Hepatocyte (in vitro differentiated cells): ENCODE data around the gene LIME1.

Experiments used
- CTCF ChIP-seq: fragments of 200-600 bp; sonication (generic); IDR thresholded peaks from 2 replicates; pipeline ENCODE4 v1.5.1; 2016; ENCODE audit warnings: antibody characterized with exemption, mild to moderate bottlenecking; ENCODE audit not compliant: poor library complexity
- EZH2 ChIP-seq: fragments of 200-600 bp; sonication (generic); IDR thresholded peaks from 2 replicates; pipeline ENCODE4 v1.6.1; 2016; ENCODE audit warnings: antibody characterized with exemption, mild to moderate bottlenecking, borderline replicate concordance
- EZH2phosphoT487 ChIP-seq: fragments of 200-600 bp; sonication (generic); IDR thresholded peaks from one replicate; pipeline ENCODE4 v1.6.1; 2018; ENCODE audit warnings: antibody characterized with exemption, mild to moderate bottlenecking, low read depth, moderate library complexity; ENCODE audit not compliant: unreplicated experiment, severe bottlenecking

DNA sequence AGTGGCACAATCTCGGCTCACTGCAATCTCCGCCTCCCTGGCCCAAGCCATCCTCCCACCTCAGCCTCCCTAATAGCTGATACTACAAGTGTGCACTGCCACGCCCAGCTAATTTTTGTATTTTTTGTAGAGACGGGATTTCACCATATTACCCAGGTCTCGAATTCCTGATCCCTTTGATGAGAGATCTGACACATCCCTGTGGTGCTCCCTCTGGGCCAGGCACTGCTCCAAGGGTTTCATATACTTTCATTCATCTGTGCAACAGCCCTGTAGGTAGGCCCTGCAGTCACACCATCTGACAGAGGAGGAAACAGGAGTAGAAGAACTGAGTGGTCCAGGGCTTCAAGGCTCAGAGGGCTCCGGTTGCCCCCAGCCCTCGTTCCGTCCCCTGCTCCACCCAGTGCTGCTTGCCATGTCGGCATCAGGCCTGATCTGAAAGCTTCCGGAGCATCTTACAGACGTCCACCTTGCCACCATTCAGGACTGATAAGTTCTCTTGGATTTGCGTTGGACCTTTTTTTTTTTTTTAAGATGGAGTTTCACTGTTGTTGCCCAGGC lies 25.3 kb upstream of the LIME1 start:
- TF ChIP-seq EZH2phosphoT487 (no peak), CTCF (no peak), EZH2 (no peak)
